ENCODE measurements around the gene RAD51B.
"Not testable (repeated sequence)": the region's sequence is repeated elsewhere in the genome, so short reads cannot be mapped to it uniquely, and the experiment has no call there.

The RAD51B gene

DNA sequence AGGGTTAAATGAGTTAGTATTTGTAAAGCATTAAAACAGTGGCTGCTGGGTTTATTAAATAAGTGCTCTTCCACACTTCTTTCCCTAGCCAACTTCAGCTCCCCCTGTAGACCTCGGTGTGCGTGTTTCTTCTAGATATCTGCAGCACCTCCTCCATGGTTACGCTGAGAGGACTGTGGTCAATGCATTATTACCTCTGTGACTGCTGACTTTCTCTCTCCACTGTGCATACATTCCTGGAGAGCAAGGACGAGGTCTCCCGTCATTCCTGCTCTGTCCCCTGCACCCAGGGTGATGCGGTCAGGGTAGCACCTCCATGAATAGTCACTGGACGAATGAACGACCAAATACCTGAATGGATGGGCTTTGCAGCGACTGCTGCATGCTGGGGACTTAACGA, 928.7 kb downstream of the RAD51B start:
- DNase-seq (ENCODE audit: low read depth in 2 of 2): no peak

DNA sequence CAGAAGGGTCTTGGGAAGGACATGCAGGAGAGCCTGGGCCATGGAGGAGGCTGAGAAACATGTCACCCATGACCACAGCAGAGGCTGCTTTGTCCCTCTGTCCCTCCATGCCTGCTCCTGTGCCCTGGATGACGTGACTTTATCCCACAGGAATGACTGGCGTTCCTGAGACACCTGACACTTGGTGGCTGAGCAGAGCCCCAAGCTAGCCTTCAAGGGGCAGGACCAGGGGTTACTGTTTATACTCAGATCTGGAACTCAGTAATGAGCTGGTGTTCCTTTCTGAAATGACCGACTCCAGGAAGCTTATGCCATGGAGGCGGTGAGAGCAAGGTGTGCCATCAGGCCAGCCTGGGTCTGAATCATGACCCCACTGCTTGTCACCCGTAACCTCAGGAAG, 929.1 kb downstream of the RAD51B start:
- no peak for DNase-seq (ENCODE audit: low read depth in 2 of 2)

DNA sequence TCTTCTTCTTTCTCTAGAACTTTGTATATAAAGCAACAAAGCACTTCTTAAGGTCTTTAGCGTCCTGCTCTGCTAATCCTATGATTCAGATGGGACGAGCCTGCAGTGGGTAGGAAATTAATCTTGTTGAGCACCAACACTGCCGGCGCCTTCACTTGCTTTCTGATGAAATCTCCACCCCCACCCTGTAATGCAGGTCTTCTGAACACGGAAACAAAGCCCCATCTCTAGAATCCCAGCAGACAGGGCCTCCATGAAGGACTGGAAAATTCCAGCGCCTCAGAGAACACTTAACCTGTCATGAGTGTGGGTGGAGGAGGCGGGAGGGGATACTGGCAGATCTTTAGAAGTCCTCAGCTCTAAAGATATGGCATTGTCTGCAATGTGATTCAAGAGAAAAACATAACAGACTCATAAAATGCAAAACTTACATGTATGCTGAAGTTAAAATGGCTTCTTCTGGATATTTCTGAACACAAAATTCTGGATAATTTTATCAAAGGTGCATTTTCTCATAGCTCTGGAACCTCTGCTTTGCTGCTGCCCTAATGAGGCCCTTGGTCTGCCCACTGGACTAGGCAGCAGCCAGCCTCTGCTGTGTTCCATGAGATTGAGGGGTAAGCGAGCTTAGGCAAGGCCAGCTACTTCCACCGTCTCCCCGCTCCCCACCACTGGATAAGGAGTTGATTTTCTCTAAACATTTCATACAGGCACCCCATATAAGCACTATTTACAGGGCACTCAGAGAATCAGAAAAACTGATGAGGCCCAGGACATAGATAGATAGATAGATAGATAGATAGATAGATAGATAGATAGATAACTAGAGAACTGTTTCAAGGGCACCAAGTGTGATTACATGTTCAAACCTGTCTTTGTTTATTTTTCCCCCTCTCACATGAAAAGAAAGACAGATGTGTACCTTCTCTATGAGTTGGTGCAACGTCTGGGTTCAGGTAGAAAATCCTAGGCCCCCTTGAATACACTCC, 930.2 kb downstream of the RAD51B start:
- no peak for DNase-seq (ENCODE audit: low read depth in 2 of 2)

DNA sequence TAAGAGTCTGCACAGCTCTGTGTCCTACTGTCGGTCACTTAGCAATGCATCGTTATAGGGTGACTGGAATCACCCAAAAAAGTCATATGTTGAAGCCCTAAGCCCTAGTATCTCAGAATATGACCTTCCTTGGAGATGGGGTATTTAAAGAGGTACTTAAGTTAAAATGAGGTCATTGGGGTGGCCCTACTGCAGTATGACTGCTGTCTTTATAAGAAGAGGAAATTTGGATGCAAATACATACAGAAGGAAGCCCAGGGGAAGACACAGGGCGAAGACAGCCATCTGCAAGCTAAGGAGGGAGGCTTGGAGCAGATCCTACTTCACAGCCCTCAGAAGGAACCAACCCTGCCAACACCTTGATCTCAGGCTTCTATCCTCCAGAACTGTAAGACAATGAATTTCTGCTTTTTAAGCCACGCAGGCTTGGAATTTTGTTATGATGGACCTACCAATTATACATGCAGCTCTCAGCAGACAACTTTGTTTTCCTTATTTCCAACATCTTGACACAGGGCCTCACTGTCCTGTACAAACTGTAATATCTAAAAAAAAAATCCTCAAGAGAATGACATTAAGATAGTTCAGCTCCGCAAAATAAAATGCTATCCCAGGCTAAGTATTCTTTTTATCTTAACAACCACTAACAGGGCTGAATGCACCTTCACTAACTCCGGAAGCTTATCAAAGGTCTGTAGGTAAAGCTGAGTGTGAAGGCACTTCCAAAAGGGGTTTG, 932.9 kb downstream of the RAD51B start:
- no peak for DNase-seq (ENCODE audit: low read depth in 2 of 2)

DNA sequence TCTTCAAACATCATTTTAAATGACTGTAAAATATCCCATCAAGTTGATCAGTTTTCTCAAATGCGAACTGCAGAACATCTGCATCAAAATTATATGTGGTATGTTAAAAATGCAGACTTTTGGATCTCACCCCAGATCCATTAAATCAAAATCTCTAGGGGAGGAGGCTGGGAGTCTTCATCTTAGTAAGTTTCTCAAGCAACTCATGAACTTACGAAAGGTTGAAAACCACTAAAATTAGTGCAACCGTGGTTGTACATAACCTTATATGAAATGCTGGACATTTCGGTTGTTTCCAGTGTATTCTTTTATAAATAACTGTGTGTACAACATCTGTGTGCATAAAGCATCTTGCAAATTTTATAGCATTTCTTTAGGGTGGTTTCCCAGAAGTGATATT, 934.1 kb downstream of the RAD51B start:
- DNase-seq (ENCODE audit: low read depth in 2 of 2): no peak

DNA sequence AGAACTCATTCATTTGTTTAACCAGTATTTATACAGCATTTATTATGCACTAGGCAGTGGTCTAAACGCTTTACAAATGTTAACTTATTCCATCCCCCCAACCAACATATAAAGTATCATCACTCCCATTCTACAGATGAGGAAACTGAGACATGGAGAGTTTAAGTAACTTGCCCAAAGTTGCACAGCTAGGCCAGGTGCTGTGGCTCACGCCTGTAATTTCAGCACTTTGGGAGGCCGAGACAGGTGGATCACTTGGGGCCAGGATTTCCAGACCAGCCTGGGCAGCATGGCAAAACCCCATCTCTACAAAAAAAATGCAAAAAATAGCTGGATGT, 935.4 kb downstream of the RAD51B start:
- no peak for DNase-seq (ENCODE audit: low read depth in 2 of 2)

DNA sequence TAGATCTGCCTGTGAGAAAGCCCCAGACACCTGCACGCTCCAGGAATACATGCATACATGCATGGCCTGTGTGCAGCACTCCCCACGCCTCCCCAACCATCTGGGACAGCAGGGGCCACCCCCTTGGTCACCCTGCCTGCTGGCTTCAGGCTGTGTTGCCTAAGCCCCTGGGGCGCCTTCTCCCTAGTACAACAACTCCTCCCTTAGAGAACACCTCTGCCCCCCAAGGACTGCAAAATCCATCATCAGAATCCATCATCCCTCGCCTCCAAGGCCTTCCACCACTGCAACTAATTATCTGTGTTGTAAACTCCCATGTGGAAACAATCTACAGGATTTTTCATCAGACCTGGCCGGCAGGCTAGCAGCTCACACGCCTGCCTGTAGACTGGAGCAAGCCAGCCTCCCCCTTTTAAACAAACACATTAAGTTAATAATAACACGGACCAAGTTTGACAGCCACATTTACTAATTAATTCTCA, 936.5 kb downstream of the RAD51B start:
- no peak for DNase-seq (ENCODE audit: low read depth in 2 of 2)

DNA sequence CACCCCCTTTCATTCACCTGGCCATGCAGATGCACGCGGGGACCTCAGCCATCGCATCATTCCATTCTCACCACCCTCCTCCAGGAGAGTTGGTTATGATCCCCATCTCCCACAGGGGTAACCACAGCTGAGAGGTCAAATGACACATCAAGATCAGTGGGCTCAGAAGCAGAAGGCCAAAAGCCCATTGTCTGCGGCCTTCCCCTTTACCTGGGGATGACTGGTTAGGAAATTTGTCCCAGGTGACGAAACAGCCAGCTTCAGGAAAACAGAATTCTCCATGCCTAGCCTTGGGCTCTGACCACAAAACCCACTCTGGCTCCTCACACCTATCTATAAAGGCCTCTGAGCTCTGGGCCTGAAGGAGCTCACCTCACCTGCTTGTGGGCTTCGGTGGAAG, 937.2 kb downstream of the RAD51B start:
- DNase-seq (ENCODE audit: low read depth in 2 of 2): no peak

DNA sequence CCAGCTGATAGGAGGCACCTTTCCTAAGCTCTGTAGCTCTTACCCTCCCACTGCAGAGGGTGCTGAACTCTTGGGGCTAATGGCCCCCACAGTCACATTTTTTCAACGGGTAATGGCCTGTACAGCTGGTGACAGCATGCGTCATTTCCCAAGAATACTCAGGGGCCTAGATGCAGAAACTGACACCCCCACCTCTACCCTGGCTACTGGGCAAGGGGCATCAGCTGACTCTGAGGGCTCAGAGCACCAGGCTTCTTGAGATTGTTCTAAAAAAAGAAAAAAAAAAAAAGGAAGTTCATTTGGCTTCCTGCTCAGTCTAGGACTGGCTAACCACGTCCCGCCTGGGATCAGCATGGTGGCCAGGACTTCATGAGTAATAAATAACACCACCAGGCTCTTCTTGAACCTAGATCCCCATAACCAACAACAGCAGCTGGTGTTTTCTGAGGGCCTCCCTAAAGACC, 938.1 kb downstream of the RAD51B start:
- DNase-seq (ENCODE audit: low read depth in 2 of 2): no peak

DNA sequence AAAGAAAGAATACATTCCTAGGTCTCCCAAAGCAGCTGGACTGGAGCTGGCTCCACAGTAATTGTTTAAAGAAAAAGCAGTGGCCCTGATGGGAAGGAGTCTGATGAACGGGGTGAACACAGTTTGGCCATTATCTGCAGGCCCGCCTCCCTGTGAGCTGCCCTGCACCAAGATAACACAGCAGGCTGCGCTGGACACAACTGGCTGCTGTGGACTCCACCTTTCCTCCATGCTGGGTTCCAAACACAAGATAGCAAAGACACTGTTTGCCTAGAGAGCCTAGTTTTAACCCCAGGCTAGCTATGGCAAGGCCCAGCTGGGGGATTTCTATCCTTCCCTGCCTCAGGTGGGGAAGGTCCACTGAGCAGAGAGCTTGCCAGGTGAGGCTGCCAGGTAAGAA, 938.7 kb downstream of the RAD51B start:
- DNase-seq (ENCODE audit: low read depth in 2 of 2): no peak

DNA sequence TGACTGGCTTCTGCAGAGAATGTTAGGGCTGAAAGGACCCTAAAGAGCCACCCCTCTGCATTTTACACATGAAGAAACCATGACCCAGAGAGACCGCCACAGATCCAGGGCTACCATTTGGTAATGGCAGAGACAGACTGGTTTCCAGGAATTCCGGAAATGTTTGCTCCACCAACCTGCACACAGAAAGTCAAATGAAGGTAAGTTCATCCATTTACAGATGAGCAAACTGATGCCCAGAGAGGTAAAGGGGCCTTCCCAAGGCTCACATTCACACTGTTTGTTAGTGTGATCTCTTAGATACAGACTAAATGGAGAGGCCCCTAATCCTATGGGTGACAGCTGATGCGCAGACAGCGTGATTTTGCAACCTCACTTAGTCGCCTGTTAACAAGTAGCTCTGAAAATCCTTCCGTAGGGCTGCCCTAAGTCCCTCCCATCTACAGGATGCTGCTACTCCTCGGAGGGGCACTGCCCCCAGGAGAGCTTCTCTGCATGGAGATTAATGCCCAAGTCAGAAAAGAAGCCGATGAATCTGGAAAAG, 939.5 kb downstream of the RAD51B start:
- no peak for DNase-seq (ENCODE audit: low read depth in 2 of 2)

DNA sequence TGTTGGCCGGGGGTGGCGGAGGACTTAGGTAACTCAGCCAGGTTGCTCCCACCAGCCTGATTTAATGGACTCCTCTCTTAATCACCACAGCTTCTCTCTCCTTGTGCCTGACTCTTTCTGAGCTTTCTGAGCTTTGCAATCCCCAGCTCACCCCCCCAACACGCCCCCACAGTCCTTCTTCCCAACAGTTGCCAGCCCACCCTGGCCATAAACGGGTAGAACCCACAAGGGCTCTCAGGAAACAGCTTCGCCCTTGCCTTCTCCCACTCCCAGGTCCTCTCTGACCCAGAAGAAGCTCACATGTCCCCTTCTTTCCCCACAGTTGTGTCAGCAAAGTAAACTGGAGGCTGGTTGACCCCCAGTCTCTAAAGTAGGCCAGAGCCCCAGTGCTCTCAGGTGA, 940.4 kb downstream of the RAD51B start:
- DNase-seq (ENCODE audit: low read depth in 2 of 2): no peak

DNA sequence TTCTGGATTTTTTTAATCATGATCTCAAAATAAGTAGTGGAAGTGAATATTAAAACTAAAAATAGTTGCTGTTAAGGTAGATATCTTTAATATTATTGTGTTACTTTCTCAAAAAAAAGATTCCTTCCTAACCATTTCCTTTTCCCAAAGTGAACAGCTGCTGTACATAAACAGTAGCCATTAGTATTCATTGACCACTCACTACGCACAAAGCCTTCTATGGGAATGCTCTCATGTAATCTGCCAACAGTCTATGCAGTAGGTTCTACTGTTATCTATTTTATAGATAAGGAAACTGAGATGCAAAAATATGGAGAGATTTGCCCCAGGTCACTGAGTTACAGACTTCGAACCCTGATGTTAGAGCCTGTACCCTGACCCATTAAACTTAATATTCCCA, 941.2 kb downstream of the RAD51B start:
- no peak for DNase-seq (ENCODE audit: low read depth in 2 of 2)

DNA sequence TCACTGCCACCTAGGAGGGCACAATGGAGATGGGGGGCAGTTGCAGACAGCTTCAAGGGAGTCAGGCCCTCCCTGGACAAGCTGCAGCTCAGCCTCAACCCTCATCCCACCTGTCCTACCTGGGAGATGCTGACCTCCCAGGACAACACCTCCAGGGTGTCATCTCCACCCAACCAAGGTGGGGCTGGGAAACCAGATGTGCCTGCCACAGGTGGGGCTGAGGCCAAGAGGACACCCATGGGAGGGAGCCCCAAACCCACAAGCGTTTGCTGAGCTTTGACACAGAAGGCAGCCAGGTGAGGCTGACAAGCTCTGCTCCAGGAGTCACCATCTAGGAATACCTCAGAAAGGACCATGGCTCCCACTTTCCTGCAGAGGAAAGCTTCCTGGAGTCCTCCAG, 941.8 kb downstream of the RAD51B start:
- DNase-seq (ENCODE audit: low read depth in 2 of 2): no peak

DNA sequence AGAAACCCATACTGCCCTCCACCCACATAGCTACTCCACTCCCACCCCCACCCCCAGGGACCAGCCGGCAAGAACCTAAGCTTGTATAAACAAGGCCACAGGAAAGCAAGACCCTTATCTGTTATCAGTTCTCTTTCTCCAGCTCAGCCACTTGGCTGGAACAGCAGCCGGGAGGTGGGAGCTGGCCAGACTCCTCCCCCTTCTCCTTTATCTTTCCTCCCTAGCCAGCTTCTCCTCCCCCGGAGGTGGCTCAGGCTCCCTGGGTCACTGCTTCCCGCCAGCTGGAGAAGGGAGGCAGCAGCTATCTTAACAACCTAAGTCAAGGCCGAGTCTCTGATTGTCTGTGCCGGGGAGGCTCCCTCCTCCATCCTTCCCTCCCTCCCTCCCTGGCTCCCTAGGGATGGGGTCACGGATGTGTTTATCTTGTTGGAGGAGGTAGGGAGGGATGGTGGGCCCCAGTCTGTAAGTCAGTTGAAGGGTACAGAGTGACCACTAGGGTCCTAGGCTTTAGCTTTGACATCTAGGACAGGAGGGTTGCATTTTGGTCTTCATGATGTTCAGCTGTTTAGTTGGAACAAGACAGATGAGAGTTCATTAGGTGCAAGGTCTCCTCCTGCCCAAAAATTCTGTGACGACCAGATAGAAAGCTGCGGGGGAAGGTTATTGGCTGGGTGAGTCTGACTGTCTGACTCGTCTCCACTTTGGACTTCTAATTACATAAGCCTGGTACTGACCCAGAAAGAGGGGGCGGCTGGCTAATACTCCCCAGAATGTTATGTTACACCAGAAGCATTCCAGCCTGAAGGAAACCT, 943.6 kb downstream of the RAD51B start:
- DNase-seq (ENCODE audit: low read depth in 2 of 2): no peak

DNA sequence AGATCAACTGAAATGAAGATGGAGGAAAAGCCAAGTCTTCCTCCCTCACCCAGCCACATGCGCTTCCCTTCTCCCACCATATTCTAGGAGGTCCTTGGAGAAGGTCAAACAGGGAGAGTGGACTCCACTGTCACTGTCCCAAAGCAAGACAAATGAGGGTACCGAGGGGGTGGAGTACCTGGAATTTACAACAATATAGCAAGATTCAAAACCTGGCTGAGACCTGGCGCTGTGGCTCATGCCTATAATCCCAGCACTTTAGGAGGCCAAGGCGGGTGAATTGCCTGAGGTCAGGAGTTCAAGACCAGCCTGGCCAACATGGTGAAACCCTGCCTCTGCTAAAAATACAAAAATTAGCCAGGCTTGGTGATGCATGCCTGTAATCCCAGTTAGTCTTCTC, 944.3 kb downstream of the RAD51B start:
- not testable (repeated sequence) for DNase-seq (ENCODE audit: low read depth in 2 of 2)

DNA sequence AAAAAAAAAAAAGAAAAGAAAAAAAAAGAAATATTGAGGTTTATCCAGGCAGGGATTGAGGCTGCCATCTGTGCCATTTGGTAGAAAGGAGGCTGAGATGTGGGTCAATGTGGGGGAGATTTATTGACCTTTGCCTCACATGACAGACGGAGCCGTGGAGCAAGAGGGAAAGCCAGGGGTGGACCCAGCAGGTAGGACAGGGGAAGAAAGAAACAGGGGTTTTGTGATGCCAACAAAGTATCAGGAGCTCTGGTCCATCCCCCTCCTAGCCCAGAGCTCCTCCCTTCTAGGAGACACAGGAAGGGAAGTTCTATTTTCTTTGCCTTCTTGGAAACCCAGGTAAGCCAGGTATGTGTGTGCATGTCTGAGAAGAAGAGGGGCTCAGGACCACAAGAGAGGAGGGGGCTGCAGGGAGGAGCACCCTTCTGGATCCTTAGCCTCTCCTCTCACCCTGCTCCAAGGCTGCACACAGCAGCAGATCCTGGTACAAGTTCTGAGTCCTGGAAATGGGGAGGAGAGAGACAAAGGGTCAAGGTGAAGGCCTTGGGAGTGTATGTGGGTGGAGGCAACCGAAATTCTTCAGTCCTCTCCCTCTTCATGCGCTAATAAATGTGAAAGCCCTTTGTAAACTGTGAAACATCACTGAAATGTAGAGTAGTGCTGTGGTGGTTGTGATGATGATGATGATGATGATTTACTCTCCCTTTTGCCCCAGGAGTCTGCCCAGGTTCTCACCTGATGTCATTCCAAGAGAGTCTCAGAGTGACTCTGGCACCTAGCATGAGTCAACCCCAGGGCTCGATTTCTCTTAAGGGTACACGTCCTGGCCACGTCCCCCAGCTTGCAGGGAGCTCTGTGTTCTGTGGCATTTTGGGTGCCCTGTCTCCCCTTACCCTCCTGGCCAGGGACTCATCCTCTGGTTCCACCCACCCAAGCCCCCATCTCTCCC, 947.0 kb downstream of the RAD51B start:
- no peak for DNase-seq (ENCODE audit: low read depth in 2 of 2)

DNA sequence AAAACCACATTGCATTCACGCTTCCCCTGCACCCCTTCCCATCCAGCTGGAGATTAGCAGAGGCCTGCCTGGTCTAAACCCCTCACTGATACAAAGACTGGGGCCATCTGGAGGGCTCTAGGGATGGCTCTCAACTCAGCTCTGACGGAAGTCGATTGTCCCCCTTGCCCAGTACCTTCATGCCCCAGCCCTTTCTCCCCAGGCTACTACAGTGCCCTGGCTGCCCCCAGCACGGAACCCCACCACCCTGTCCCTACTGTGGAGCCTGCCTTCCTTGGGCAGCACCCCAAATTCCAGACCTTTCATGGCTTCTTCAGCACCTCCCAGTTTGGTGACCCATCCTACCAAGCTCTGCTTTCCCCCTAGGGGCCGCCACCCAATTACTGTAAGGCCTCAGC, 947.7 kb downstream of the RAD51B start:
- DNase-seq (ENCODE audit: low read depth in 2 of 2): no peak

DNA sequence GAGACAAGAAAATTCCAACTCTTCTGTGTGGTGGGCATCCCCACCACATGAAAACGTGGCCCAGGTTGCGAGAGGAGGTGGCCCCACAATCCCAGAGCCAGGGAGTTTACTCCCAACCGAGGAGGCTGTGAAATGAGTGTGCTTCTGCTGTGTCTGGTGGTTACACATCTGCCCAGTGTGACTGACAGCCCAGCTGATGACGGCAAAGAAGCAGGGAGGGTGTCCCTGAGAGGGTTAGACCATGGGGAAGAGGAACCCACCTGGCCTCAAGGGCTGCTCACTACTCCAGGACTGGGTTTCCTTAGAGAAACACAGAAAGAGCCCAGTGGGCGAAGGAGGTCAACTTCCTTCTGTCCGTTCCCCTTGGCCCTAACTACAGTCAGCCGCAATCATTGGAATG, 948.7 kb downstream of the RAD51B start:
- DNase-seq (ENCODE audit: low read depth in 2 of 2): no peak

DNA sequence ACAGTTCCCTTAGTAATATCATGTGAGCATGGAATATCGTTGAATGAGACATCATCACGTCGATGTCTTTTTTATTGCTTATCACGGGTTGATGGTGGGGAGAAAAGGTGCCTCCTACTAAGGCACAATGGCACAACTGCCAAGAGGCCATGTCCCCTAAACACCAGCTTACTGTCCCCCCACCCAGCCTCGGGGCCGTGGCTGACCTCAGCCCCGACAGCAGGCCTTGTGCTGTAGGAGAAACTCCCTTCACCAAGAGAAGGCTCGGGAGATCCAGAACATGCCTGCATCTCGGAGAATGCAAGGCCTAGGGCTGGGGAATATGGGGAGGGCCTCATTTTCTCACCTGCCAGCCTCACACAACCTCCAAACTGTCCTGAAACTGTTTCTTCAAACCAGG, 950.5 kb downstream of the RAD51B start:
- DNase-seq (ENCODE audit: low read depth in 2 of 2): no peak

All from stimulated activated CD8-positive, alpha-beta memory T cell treated with anti-CD3 and anti-CD28 coated beads, Interleukin-2, amount 100 ng/mL, for 48 hours (primary cell).